GM23338 (cell line): ENCODE results near the gene FOXP1. TPM values are rescaled to one million over a fixed set of nuclear protein-coding genes. Genes with fewer than 3 reads are reported as not detected.

Experiments
- ATAC-seq: fragments of 200-7000 bp; cut with Tn5 transposase; 3 replicates; pipeline ENCODE4 v1.9.1; 2020
- DNase-seq: peaks from one replicate; pipeline ENCODE4 v3.0.0-alpha.2; 2015; ENCODE audit warnings: low spot score
- H2AFZ ChIP-seq: fragments of 200-600 bp; sonication (generic); 2 replicates; pipeline ENCODE4 v1.8.0; 2016; ENCODE audit warnings: antibody characterized with exemption, mild to moderate bottlenecking, moderate library complexity
- H3F3A ChIP-seq: fragments of 200-600 bp; sonication (generic); replicated peaks from 2 replicates; pipeline ENCODE4 v1.8.0; 2017; ENCODE audit warnings: antibody characterized with exemption, mixed run types, low read depth
- H3K27ac ChIP-seq: fragments of 200-600 bp; sonication (generic); 2 replicates; pipeline ENCODE4 v1.6.1; 2016; ENCODE audit warnings: low read depth
- H3K27me3 ChIP-seq: fragments of 200-600 bp; sonication (generic); 2 replicates; pipeline ENCODE4 v1.8.0; 2016; ENCODE audit warnings: mild to moderate bottlenecking, mixed run types, moderate library complexity; ENCODE audit not compliant: insufficient read depth
- H3K36me3 ChIP-seq: fragments of 200-600 bp; sonication (generic); 2 replicates; pipeline ENCODE4 v1.8.0; 2016; ENCODE audit warnings: mild to moderate bottlenecking; ENCODE audit not compliant: insufficient read depth
- H3K4me1 ChIP-seq: fragments of 200-600 bp; sonication (generic); 2 replicates; pipeline ENCODE4 v1.8.0; 2016; ENCODE audit warnings: mild to moderate bottlenecking, moderate library complexity; ENCODE audit not compliant: insufficient read depth
- H3K4me2 ChIP-seq: fragments of 200-600 bp; sonication (generic); 2 replicates; pipeline ENCODE4 v1.7.1; 2017; ENCODE audit warnings: mixed run types
- H3K4me3 ChIP-seq: fragments of 200-600 bp; sonication (generic); 2 replicates; pipeline ENCODE4 v1.6.1; 2016; ENCODE audit warnings: mixed run types
- H3K79me2 ChIP-seq: fragments of 200-600 bp; sonication (generic); replicated peaks from 2 replicates; pipeline ENCODE4 v1.8.0; 2017; ENCODE audit warnings: mild to moderate bottlenecking; ENCODE audit not compliant: insufficient read depth
- H3K9me2 ChIP-seq: fragments of 200-600 bp; sonication (generic); 2 replicates; pipeline ENCODE4 v1.8.0; 2017; ENCODE audit not compliant: insufficient read depth
- H4K20me1 ChIP-seq: fragments of 200-600 bp; sonication (generic); replicated peaks from 2 replicates; pipeline ENCODE4 v1.8.0; 2017; ENCODE audit warnings: mild to moderate bottlenecking; ENCODE audit not compliant: insufficient read depth
- H3K27ac Mint-ChIP-seq: 2 replicates; pipeline ENCODE4 v1.8.0; 2020; ENCODE audit warnings: inconsistent platforms, mild to moderate bottlenecking, moderate library complexity, mixed read lengths
- H3K27me3 Mint-ChIP-seq: 3 replicates; pipeline ENCODE4 v1.8.0; 2022; ENCODE audit warnings: low read depth, mild to moderate bottlenecking, moderate library complexity, mixed read lengths, inconsistent platforms; ENCODE audit not compliant: insufficient read depth, poor library complexity
- H3K36me3 Mint-ChIP-seq: 3 replicates; pipeline ENCODE4 v1.8.0; 2021; ENCODE audit warnings: low read depth, mild to moderate bottlenecking, inconsistent platforms, moderate library complexity, mixed read lengths
- H3K4me1 Mint-ChIP-seq: 3 replicates; pipeline ENCODE4 v1.8.0; 2020; ENCODE audit warnings: mild to moderate bottlenecking, inconsistent platforms, mixed read lengths
- H3K4me3 Mint-ChIP-seq: 3 replicates; pipeline ENCODE4 v1.8.0; 2021; ENCODE audit warnings: moderate library complexity, mild to moderate bottlenecking, inconsistent platforms, mixed read lengths
- H3K9me3 Mint-ChIP-seq: 3 replicates; pipeline ENCODE4 v1.8.0; 2020; ENCODE audit warnings: moderate library complexity, mild to moderate bottlenecking, inconsistent platforms, mixed read lengths
- CREB1 ChIP-seq: fragments of 250-450 bp; sonication (Bioruptor Pico); IDR thresholded peaks from 2 replicates; pipeline ENCODE4 v1.5.0; 2020; ENCODE audit warnings: low read depth, mild to moderate bottlenecking, moderate library complexity
- EZH2 ChIP-seq: fragments of 200-600 bp; sonication (generic); IDR thresholded peaks from one replicate; pipeline ENCODE4 v1.8.0; 2017; ENCODE audit warnings: antibody characterized with exemption, mild to moderate bottlenecking, low read depth; ENCODE audit not compliant: unreplicated experiment
- EZH2phosphoT487 ChIP-seq: fragments of 200-600 bp; sonication (generic); IDR thresholded peaks from one replicate; pipeline ENCODE4 v1.8.1; 2018; ENCODE audit warnings: antibody characterized with exemption; ENCODE audit not compliant: unreplicated experiment
- JUNB ChIP-seq: IDR thresholded peaks from one replicate; pipeline ENCODE4 v1.6.1; 2016; ENCODE audit warnings: antibody characterized with exemption; ENCODE audit not compliant: unreplicated experiment
- NANOG ChIP-seq: IDR thresholded peaks from 2 replicates; pipeline ENCODE4 v1.6.1; 2016; ENCODE audit warnings: antibody characterized with exemption, borderline replicate concordance
- POLR2AphosphoS5 ChIP-seq: IDR thresholded peaks from 2 replicates; pipeline ENCODE4 v1.6.1; 2016; ENCODE audit warnings: antibody characterized with exemption, low read depth
- STAT1 ChIP-seq: IDR thresholded peaks from one replicate; pipeline ENCODE4 v1.6.1; 2016; ENCODE audit warnings: antibody characterized with exemption; ENCODE audit not compliant: unreplicated experiment
- ZNF114 ChIP-seq: fragments of 250-450 bp; sonication (Bioruptor Pico); IDR thresholded peaks from 2 replicates; pipeline ENCODE4 v1.5.0; 2020; ENCODE audit warnings: mild to moderate bottlenecking, moderate library complexity
- ZNF331 ChIP-seq: fragments of 250-450 bp; sonication (Bioruptor Pico); IDR thresholded peaks from 2 replicates; pipeline ENCODE4 v1.5.0; 2020; ENCODE audit warnings: low read depth, mild to moderate bottlenecking, moderate library complexity
- polyA plus RNA-seq: library from polyadenylated mRNA; unstranded; fragments of >200 nt; fragmentation: Nextera tagmentation; extraction: Ambion mirVana; gene quantifications from 2 replicates; pipeline ENCODE4 v1.2.1, GENCODE V29; 2016
- total RNA-seq: library from RNA; depleted of rRNA; stranded (reverse); fragments of >200 nt; shearing (Covaris generic); gene quantifications from 2 replicates; pipeline ENCODE4 v1.2.3, GENCODE V29; 2014
- TF ChIP-seq, protein P1 (sequence below): fragments of 250-450 bp; sonication (Bioruptor Pico); IDR thresholded peaks from 2 replicates; pipeline ENCODE4 v1.5.0; 2020; ENCODE audit warnings: mild to moderate bottlenecking, moderate library complexity
- TF ChIP-seq, protein P2 (sequence below): IDR thresholded peaks from one replicate; pipeline ENCODE4 v1.6.1; 2018; ENCODE audit warnings: antibody characterized with exemption; ENCODE audit not compliant: unreplicated experiment
- TF ChIP-seq, protein P3 (sequence below), 2 experiments: fragments of 200-600 bp in 1 of 2; sonication (generic) in 1 of 2; conservative IDR thresholded peaks; 2 replicates each; pipeline versions ENCODE4 v1.5.1 to v1.6.1; 2016 to 2017; ENCODE audit warnings: antibody characterized with exemption in 2 of 2, low read depth in 2 of 2, mild to moderate bottlenecking in 2 of 2, moderate library complexity in 1 of 2
- TF ChIP-seq, protein P4 (sequence below): IDR thresholded peaks from 2 replicates; pipeline ENCODE4 v1.6.1; 2016; ENCODE audit warnings: antibody characterized with exemption

The FOXP1 gene
- total and polyA plus RNA-seq, 2 experiments from 2014 or later = 32.9 to 35.5 TPM

DNA sequence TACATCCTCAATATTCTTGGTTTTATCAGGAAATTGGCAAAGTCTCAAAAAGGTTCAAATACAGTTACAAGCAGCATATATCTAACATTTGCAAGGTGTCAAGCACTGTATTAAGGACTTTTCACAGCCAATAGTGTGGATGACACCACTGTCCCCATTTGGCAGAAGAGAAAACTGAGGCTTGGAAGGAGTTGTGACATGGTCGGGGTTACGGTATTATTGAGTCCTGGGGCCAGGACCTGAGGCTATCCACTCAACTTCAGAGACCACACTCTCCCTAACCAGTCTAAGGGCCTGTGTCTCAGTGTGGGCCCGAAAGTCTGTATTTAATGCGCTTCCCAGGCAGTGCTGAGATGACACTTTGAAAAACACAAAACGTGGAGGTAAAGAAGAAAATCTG, 99.1 kb downstream of the FOXP1 start:
- Mint-ChIP-seq H3K27ac (no peak overlapping the region), H3K4me3 (no peak overlapping the region), H3K27me3 (peaks cover 2% of the 10 kb centered on the region), H3K36me3 (no peaks in the 10 kb centered on the region), H3K4me1 (peaks cover 20% of the 10 kb centered on the region), H3K9me3 (no peaks in the 10 kb centered on the region)
- H4K20me1 ChIP-seq = no peaks in the 10 kb centered on the region
- H3K4me3 ChIP-seq = no peak overlapping the region
- H3K79me2 ChIP-seq = no peaks in the 10 kb centered on the region
- H3K9me2 ChIP-seq = no peaks in the 10 kb centered on the region
- H3K27me3 ChIP-seq = no peaks in the 10 kb centered on the region
- TF ChIP-seq CREB1 (CRISPR knock-in tag) = no peak
- no peak for TF ChIP-seq JUNB
- no peak for TF ChIP-seq ZNF331 (CRISPR knock-in tag)
- TF ChIP-seq, protein P1, sequence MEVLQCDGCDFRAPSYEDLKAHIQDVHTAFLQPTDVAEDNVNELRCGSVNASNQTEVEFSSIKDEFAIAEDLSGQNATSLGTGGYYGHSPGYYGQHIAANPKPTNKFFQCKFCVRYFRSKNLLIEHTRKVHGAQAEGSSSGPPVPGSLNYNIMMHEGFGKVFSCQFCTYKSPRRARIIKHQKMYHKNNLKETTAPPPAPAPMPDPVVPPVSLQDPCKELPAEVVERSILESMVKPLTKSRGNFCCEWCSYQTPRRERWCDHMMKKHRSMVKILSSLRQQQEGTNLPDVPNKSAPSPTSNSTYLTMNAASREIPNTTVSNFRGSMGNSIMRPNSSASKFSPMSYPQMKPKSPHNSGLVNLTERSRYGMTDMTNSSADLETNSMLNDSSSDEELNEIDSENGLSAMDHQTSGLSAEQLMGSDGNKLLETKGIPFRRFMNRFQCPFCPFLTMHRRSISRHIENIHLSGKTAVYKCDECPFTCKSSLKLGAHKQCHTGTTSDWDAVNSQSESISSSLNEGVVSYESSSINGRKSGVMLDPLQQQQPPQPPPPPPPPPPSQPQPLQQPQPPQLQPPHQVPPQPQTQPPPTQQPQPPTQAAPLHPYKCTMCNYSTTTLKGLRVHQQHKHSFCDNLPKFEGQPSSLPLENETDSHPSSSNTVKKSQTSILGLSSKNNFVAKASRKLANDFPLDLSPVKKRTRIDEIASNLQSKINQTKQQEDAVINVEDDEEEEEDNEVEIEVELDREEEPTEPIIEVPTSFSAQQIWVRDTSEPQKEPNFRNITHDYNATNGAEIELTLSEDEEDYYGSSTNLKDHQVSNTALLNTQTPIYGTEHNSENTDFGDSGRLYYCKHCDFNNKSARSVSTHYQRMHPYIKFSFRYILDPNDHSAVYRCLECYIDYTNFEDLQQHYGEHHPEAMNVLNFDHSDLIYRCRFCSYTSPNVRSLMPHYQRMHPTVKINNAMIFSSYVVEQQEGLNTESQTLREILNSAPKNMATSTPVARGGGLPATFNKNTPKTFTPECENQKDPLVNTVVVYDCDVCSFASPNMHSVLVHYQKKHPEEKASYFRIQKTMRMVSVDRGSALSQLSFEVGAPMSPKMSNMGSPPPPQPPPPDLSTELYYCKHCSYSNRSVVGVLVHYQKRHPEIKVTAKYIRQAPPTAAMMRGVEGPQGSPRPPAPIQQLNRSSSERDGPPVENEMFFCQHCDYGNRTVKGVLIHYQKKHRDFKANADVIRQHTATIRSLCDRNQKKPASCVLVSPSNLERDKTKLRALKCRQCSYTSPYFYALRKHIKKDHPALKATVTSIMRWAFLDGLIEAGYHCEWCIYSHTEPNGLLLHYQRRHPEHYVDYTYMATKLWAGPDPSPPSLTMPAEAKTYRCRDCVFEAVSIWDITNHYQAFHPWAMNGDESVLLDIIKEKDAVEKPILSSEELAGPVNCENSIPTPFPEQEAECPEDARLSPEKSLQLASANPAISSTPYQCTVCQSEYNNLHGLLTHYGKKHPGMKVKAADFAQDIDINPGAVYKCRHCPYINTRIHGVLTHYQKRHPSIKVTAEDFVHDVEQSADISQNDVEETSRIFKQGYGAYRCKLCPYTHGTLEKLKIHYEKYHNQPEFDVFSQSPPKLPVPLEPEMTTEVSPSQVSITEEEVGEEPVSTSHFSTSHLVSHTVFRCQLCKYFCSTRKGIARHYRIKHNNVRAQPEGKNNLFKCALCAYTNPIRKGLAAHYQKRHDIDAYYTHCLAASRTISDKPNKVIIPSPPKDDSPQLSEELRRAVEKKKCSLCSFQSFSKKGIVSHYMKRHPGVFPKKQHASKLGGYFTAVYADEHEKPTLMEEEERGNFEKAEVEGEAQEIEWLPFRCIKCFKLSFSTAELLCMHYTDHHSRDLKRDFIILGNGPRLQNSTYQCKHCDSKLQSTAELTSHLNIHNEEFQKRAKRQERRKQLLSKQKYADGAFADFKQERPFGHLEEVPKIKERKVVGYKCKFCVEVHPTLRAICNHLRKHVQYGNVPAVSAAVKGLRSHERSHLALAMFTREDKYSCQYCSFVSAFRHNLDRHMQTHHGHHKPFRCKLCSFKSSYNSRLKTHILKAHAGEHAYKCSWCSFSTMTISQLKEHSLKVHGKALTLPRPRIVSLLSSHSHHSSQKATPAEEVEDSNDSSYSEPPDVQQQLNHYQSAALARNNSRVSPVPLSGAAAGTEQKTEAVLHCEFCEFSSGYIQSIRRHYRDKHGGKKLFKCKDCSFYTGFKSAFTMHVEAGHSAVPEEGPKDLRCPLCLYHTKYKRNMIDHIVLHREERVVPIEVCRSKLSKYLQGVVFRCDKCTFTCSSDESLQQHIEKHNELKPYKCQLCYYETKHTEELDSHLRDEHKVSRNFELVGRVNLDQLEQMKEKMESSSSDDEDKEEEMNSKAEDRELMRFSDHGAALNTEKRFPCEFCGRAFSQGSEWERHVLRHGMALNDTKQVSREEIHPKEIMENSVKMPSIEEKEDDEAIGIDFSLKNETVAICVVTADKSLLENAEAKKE (CRISPR knock-in tag) = no peak
- no peak for TF ChIP-seq EZH2
- TF ChIP-seq, protein P2, sequence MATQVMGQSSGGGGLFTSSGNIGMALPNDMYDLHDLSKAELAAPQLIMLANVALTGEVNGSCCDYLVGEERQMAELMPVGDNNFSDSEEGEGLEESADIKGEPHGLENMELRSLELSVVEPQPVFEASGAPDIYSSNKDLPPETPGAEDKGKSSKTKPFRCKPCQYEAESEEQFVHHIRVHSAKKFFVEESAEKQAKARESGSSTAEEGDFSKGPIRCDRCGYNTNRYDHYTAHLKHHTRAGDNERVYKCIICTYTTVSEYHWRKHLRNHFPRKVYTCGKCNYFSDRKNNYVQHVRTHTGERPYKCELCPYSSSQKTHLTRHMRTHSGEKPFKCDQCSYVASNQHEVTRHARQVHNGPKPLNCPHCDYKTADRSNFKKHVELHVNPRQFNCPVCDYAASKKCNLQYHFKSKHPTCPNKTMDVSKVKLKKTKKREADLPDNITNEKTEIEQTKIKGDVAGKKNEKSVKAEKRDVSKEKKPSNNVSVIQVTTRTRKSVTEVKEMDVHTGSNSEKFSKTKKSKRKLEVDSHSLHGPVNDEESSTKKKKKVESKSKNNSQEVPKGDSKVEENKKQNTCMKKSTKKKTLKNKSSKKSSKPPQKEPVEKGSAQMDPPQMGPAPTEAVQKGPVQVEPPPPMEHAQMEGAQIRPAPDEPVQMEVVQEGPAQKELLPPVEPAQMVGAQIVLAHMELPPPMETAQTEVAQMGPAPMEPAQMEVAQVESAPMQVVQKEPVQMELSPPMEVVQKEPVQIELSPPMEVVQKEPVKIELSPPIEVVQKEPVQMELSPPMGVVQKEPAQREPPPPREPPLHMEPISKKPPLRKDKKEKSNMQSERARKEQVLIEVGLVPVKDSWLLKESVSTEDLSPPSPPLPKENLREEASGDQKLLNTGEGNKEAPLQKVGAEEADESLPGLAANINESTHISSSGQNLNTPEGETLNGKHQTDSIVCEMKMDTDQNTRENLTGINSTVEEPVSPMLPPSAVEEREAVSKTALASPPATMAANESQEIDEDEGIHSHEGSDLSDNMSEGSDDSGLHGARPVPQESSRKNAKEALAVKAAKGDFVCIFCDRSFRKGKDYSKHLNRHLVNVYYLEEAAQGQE = no peak
- TF ChIP-seq, protein P3, sequence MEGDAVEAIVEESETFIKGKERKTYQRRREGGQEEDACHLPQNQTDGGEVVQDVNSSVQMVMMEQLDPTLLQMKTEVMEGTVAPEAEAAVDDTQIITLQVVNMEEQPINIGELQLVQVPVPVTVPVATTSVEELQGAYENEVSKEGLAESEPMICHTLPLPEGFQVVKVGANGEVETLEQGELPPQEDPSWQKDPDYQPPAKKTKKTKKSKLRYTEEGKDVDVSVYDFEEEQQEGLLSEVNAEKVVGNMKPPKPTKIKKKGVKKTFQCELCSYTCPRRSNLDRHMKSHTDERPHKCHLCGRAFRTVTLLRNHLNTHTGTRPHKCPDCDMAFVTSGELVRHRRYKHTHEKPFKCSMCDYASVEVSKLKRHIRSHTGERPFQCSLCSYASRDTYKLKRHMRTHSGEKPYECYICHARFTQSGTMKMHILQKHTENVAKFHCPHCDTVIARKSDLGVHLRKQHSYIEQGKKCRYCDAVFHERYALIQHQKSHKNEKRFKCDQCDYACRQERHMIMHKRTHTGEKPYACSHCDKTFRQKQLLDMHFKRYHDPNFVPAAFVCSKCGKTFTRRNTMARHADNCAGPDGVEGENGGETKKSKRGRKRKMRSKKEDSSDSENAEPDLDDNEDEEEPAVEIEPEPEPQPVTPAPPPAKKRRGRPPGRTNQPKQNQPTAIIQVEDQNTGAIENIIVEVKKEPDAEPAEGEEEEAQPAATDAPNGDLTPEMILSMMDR (conservative IDR thresholded peaks at IDR 0.05; ENCODE audit: low read depth in 2 of 2) = no peak
- TF ChIP-seq, protein P4, sequence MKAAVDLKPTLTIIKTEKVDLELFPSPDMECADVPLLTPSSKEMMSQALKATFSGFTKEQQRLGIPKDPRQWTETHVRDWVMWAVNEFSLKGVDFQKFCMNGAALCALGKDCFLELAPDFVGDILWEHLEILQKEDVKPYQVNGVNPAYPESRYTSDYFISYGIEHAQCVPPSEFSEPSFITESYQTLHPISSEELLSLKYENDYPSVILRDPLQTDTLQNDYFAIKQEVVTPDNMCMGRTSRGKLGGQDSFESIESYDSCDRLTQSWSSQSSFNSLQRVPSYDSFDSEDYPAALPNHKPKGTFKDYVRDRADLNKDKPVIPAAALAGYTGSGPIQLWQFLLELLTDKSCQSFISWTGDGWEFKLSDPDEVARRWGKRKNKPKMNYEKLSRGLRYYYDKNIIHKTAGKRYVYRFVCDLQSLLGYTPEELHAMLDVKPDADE = no peak
- TF ChIP-seq EZH2phosphoT487 = no peak
- no peak for TF ChIP-seq NANOG
- no peak for TF ChIP-seq ZNF114 (CRISPR knock-in tag)
- no peak for TF ChIP-seq POLR2AphosphoS5
- TF ChIP-seq STAT1 = no peak
- no peak overlapping the region for H3K4me2 ChIP-seq
- H3F3A ChIP-seq = no peaks in the 10 kb centered on the region
- H3K4me1 ChIP-seq = peaks cover 19% of the 10 kb centered on the region
- H3K27ac ChIP-seq = no peak overlapping the region
- no peak for DNase-seq
- H3K36me3 ChIP-seq = no peaks in the 10 kb centered on the region
- no peak for ATAC-seq
- no peak overlapping the region for H2AFZ ChIP-seq
